ENCODE measurements around the gene NDUFB6.

GRCh38 chr9:32565967-32566366, 7.0 kb downstream of the NDUFB6 start:
- no peak for TF ChIP-seq CTCF (IDR thresholded peaks at IDR 0.05; ENCODE audit: poor library complexity, severe bottlenecking)
- no peak for TF ChIP-seq POLR2AphosphoS5 (IDR thresholded peaks at IDR 0.05)
- no peak for TF ChIP-seq REST (IDR thresholded peaks at IDR 0.05; ENCODE audit: borderline replicate concordance)
- no peak for TF ChIP-seq EZH2 (IDR thresholded peaks at IDR 0.05; ENCODE audit: borderline replicate concordance, insufficient read depth, low read length, poor library complexity, severe bottlenecking)
- TF ChIP-seq TAF1 (IDR thresholded peaks at IDR 0.05; ENCODE audit: low read depth), result no peak
